NCI-H2227 (cell line): Measurements from ENCODE around the gene BRIP1.
"Not testable (repeated sequence)": the region's sequence is repeated elsewhere in the genome, so short reads cannot be mapped to it uniquely, and the experiment has no call there.

ENCODE experiments used
- DNase-seq: peaks from one replicate; lab custom pipeline; 2025; ENCODE audit not compliant: unreplicated experiment; lab: John Stamatoyannopoulos, UW

BRIP1 gene

GRCh38 chr17:61702450-61702849 is 160.9 kb downstream of the BRIP1 start:
- no peak for DNase-seq

DNA sequence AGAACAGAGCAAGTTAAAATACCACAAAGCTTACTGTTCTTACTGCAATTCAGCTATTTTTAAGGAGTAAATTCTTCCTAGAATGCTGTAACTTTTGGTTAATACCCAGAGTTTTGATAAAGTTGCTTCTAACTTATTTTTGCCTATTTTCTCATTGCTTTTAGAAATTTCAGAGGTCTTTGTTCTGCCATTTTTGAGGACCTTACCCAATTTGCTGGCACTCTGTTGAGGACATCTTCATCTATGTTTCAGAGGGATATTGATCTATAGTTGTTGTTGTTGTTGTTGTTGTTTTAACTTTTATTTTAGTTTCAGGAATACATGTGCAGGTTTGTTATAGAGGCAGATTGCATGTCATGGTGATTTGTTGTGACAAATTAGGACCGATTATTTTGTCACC is 161.3 kb downstream of the BRIP1 start:
- no peak for DNase-seq

DNA sequence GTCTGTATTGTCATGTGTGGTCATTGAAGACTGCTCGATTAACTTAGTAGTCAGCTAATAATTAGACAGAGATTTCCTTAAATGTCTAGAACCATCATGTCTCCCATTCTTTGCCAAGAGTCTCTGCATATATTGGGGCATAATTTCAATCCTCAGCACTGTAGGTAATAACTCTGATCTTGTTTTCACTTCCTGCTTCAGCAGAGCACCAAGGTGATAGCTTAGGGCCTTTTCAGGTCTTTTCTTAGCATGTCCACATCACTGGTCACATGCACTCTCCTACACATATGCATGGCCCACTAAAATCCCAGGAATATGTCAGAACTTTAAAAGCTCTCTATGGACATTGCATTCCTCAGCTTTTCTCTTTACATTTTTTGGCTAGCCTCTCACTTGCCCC is 162.0 kb downstream of the BRIP1 start:
- no peak for DNase-seq

DNA sequence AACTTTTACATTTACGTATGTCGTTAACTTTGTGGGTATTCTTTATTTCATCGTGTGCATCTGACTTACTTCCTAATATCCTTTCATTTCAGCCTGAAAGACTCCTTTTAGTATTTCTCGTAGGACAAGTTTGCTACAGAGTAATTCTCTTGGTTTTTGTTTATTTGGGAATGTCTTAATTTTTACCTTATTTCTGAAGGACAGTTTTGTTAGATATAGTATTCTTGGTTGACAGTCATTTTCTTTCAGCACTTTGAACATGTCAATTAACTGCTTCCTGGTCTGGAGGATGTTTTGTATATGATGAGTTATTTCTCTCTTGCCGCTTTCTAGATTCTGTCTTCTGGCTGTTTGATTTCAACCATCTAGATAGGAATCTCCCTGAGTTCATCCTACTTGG is 163.1 kb downstream of the BRIP1 start:
- DNase-seq: no peak

DNA sequence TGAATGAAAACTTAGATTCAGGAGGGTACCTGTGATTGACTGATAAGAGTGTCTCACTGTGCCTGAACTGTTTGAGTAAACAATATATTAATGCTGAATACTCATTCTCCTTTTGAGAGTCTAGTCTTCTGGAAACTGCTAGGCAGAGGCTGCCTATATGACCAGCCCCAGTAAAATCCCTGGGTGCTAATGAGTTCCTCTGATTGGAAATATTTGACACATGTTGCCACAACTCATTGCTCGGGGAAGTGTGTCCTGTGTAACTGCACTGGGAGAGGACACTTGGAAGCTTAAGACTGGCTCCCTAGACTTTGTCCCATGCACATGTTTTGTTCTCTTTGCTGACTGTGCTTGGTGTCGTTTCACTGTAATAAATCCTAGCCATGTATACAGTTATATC is 163.6 kb downstream of the BRIP1 start:
- DNase-seq: no peak

GRCh38 chr17:61699032-61699431 is 164.3 kb downstream of the BRIP1 start:
- DNase-seq: no peak

- DNase-seq: no peak
Observed at GRCh38 chr17:61698244-61698643, 165.1 kb downstream of the BRIP1 start.

DNA sequence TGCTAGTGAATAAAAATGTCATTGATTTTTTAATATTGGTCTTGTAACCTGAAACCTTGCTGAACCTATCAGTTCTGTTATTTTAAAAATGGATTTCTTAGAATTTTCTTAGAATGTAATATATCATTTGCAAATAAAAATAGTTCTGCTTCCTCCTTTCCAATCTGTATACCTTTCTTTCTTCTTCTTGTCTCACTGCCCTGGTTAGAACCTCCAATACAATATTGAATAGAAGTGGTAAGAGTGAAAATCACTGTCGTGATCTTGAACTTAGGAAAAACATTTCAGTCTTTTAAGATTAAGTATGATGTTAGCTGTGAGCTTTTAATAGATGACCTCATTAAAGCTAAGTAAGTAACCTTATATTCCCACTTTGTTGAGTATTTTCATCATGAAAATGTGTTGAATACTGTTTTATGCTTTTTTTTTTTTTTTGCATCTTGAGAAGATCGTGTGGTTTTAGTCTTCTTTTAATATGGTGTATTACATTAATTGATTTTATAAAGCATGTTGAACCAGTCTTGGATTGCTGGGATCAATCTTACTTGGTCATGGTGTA is 167.5 kb downstream of the BRIP1 start:
- no peak for DNase-seq

DNA sequence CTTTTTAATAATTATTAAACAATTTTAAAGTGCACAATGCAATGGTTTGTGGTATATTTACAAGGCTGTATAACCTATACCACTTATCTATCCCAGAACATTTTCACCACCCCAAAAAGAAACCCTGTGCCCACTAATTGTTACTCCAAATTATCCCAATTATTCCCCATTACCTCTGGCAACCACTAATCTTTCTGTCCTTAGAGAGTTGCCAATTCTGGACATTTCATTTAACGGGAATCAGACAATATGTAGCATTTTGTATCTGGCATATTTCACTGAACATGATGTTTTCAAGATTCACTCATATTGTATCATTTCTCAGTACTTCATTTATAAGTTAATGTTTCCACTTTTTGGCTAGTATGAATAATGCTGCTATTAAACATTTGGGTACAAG is 169.2 kb downstream of the BRIP1 start:
- no peak for DNase-seq

DNA sequence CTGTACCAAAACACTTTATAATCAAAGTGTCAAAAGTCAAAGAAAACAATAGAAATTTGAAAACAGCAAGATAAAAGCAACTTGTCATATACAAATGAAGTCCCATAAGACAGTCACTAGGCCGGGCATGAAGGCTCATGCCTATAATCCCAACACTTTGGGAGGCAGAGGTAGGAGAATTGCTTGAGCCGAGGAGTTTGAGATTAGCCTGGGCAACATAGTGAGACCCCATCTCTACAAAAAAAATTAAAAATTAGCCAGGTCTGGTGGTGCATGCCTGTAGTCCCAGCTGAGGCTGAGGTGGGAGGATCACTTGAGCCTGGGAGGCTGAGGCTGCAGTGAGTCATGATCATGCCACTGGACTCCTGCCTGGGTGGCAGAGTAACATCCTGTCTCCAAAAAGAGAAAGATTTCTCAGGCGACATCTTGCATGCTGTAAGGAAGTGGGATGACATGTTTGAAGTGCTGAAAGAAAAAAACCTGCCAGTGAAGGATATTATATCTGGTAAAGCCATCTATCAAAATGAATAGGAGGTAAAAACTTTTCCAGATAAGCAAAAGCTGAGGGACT is 173.6 kb downstream of the BRIP1 start:
- no peak for DNase-seq

DNA sequence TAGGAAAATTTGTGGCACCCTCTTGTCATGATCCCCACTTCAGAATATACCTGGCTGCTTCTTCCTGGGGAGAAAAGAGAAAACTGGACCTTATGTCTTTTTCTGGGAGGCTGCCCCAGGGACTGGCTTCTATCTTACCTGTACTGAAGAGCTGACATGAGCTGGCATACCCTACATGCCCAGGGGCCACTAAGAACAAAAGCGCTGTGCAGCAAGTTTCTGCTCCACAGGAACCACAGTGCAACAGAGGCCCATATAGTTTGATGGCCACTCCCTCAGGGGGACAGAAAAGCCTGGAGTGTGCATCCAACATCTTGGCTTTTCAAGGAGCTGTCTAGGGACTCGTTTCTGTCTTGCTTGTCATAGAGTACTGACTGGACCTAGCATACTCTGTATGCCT is 175.6 kb downstream of the BRIP1 start:
- no peak for DNase-seq

DNA sequence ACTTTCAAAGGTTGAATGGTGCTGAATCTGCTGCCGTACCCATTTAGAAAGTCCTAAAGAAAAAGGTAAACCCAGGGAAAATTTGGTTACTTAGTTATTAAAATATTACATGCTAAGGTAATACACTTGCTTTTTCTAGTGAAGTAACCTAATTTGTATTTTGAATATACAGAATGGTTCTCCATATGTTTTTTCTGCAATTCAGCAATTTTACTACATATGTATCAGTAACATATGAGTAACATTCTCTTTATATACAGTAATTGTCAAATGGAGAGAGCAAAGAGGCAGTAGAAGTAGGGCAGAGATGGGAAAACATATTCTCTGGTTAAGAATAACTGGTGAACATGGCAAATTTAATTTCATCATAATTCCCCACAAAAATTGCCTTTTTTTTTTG is 177.2 kb downstream of the BRIP1 start:
- no peak for DNase-seq

- no peak for DNase-seq
Observed at GRCh38 chr17:61684818-61685217, 178.5 kb downstream of the BRIP1 start.

- no peak for DNase-seq
Observed at GRCh38 chr17:61684172-61684571, 179.2 kb downstream of the BRIP1 start.

DNA sequence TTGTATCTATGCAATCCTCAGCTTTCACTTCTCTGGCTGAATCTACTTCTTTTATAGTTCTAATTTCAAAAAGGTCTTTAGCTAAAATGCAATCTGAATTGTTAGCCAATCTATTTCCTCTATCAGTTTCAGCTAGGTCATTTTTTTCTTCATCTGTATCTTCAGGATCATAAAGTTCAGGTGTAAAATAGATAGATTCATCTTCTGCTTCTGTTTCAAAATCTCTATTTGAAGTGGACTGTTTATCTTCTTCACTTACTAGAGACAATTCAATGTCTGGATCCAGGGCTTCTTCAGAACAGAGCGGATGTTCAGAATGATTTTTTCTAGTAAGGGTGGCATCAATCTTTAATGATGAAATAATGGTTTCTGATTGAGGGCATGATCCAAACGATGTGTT is 179.9 kb downstream of the BRIP1 start:
- DNase-seq: no peak

DNA sequence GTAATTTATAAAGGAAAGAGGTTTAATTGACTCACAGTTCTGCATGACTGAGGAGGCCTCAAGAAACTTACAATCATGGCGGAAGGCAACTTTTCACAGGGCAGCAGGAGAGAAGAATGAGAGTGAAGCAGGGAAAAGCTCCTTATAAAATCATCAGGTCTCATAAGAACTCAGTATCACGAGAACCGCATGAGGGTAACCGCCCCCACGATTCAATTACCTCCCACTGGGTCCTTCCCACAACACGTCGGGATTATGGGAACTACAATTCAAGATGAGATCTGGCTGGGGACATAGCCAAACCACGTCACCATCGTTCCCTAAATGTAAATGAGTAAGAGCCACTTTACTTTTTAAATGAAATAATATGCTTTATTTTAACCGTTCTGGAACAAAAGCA is 182.4 kb downstream of the BRIP1 start:
- DNase-seq: no peak

GRCh38 chr17:61678339-61678738 is 185.0 kb downstream of the BRIP1 start:
- no peak for DNase-seq

- not testable (repeated sequence) for DNase-seq
Observed at GRCh38 chr17:61677150-61677811, 186.0 kb downstream of the BRIP1 start.

- DNase-seq: not testable (repeated sequence)
Observed at GRCh38 chr17:61676522-61676921, 186.8 kb downstream of the BRIP1 start.

GRCh38 chr17:61674609-61675008 is 188.7 kb downstream of the BRIP1 start:
- DNase-seq: not testable (repeated sequence)

- not testable (repeated sequence) for DNase-seq
Observed at GRCh38 chr17:61673019-61673897, 190.1 kb downstream of the BRIP1 start.

GRCh38 chr17:61672140-61672539 is 191.2 kb downstream of the BRIP1 start:
- DNase-seq: no peak
